B cell (primary cell): ENCODE measurements around the gene RTN4RL1. TPM values are rescaled to one million over a fixed set of nuclear protein-coding genes. Genes with fewer than 3 reads are reported as not detected.

Source experiments
- ATAC-seq: fragments of 200-7000 bp; cut with Tn5 transposase; one replicate; pipeline ENCODE4 v1.10.0; 2021; ENCODE audit warnings: low read depth, mild to moderate bottlenecking, moderate number of reproducible peaks, moderate library complexity
- CTCF ChIA-PET: fragments of 350-600 bp; sonication (Branson Sonifier 250); formaldehyde crosslinking; loops from one replicate; lab custom pipeline; 2021; ENCODE audit warnings: antibody characterized with exemption, inconsistent platforms; lab: Charles Lee
- POLR2A ChIA-PET: fragments of 350-600 bp; sonication (Branson Sonifier 250); formaldehyde crosslinking; loops from one replicate; lab custom pipeline; 2021; ENCODE audit warnings: antibody characterized with exemption; lab: Charles Lee
- DNase-seq: peaks from one replicate; pipeline ENCODE4 v3.0.0; 2013
- H2AFZ ChIP-seq: 2 replicates; pipeline ENCODE4 v1.6.1; 2012; ENCODE audit warnings: mild to moderate bottlenecking, low read depth, low read length; ENCODE audit not compliant: insufficient read depth, poor library complexity, severe bottlenecking
- H3K27ac ChIP-seq, 2 donors: 1 replicate in 1 of 2; 2 replicates in 1 of 2; pipeline ENCODE4 v1.5.1; 2012 to 2013; ENCODE audit warnings: low read length in 2 of 2, mild to moderate bottlenecking in 2 of 2, moderate library complexity in 1 of 2
- H3K27me3 ChIP-seq, 4 experiments: fragments of 200-600 bp in 1 of 4; sonication (generic) in 1 of 4; replicated peaks in 1 of 4; 1 replicate in 2 of 4; 2 replicates in 2 of 4; pipeline versions ENCODE4 v1.6.1 to v1.7.0; 2013 to 2016; ENCODE audit warnings: low read length in 3 of 4, mild to moderate bottlenecking in 2 of 4, mixed read lengths in 1 of 4, moderate library complexity in 1 of 4; ENCODE audit not compliant: insufficient read depth in 4 of 4, control insufficient read depth in 3 of 4; ENCODE audit errors: control extremely low read depth in 1 of 4
- H3K36me3 ChIP-seq, 2 experiments: replicated peaks in 1 of 2; 1 replicate in 1 of 2; 2 replicates in 1 of 2; pipeline versions ENCODE4 v1.6.1 to v1.7.1; 2013; ENCODE audit warnings: low read length in 1 of 2; ENCODE audit not compliant: insufficient read depth in 2 of 2, control insufficient read depth in 1 of 2; ENCODE audit errors: control extremely low read depth in 1 of 2, extremely low read depth in 1 of 2
- H3K4me1 ChIP-seq, 2 donors: fragments of 200-600 bp in 1 of 2; sonication (generic) in 1 of 2; 1 replicate in 1 of 2; 2 replicates in 1 of 2; pipeline versions ENCODE4 v1.5.1 to v1.6.1; 2013 to 2017; ENCODE audit warnings: low read length in 2 of 2; ENCODE audit not compliant: control insufficient read depth in 2 of 2, insufficient read depth in 2 of 2
- H3K4me2 ChIP-seq: replicated peaks from 2 replicates; pipeline ENCODE3; 2012; ENCODE audit warnings: mild to moderate bottlenecking, low read depth, low read length; ENCODE audit not compliant: poor library complexity, severe bottlenecking
- H3K4me3 ChIP-seq, 5 experiments: fragments of 200-600 bp in 1 of 5; sonication (generic) in 1 of 5; 1 replicate in 3 of 5; 2 replicates in 2 of 5; pipeline versions ENCODE4 v1.5.1 to v1.7.0; 2011 to 2016; ENCODE audit warnings: low read length in 4 of 5, mild to moderate bottlenecking in 4 of 5, low read depth in 2 of 5, control low read depth in 1 of 5, moderate library complexity in 1 of 5; ENCODE audit not compliant: insufficient read depth in 1 of 5; ENCODE audit errors: control extremely low read depth in 1 of 5, extremely low read depth in 1 of 5
- H3K79me2 ChIP-seq: fragments of 200-600 bp; sonication (generic); one replicate; pipeline ENCODE4 v1.6.0; 2016; ENCODE audit warnings: low read length; ENCODE audit not compliant: control insufficient read depth, insufficient read depth
- H3K9ac ChIP-seq: fragments of 200-600 bp; sonication (generic); 2 replicates; pipeline ENCODE4 v1.6.1; 2017; ENCODE audit warnings: mild to moderate bottlenecking, low read length, moderate library complexity
- H3K9me3 ChIP-seq, 3 donors: one replicate each; pipeline versions ENCODE4 v1.6.1 to v1.7.1; 2013; ENCODE audit warnings: low read length in 2 of 3; ENCODE audit not compliant: control insufficient read depth in 2 of 3, insufficient read depth in 1 of 3; ENCODE audit errors: control extremely low read depth in 1 of 3
- H4K20me1 ChIP-seq: 2 replicates; pipeline ENCODE4 v1.6.0; 2012; ENCODE audit warnings: mild to moderate bottlenecking, low read length; ENCODE audit not compliant: insufficient read depth, control insufficient read depth, poor library complexity, severe bottlenecking
- H3K27ac Mint-ChIP-seq: one replicate; pipeline ENCODE4 v1.8.0; 2021; ENCODE audit warnings: mixed read lengths
- H3K27me3 Mint-ChIP-seq: one replicate; pipeline ENCODE4 v1.8.0; 2021; ENCODE audit warnings: mixed read lengths
- H3K4me1 Mint-ChIP-seq: one replicate; pipeline ENCODE4 v1.8.0; 2021; ENCODE audit warnings: mixed read lengths
- H3K4me3 Mint-ChIP-seq: one replicate; pipeline ENCODE4 v1.8.0; 2021; ENCODE audit warnings: mixed read lengths
- H3K9me3 Mint-ChIP-seq: one replicate; pipeline ENCODE4 v1.8.0; 2022; ENCODE audit warnings: mixed read lengths; ENCODE audit not compliant: insufficient read depth
- CTCF ChIP-seq: fragments of 200-600 bp; IDR thresholded peaks from one replicate; pipeline ENCODE4 v1.8.0; 2022; ENCODE audit warnings: antibody characterized with exemption, mild to moderate bottlenecking
- EZH2 ChIP-seq: IDR thresholded peaks from 2 replicates; pipeline ENCODE4 v1.6.1; 2012; ENCODE audit warnings: borderline replicate concordance, low read depth, mild to moderate bottlenecking, moderate library complexity, low read length; ENCODE audit not compliant: insufficient read depth, poor library complexity, severe bottlenecking
- WGBS: methylation state at CpG from one replicate; pipeline ENCODE4 v1.1.5; 2013; ENCODE audit warnings: missing lambda C conversion rate; ENCODE audit not compliant: insufficient coverage; 5-methylcytosine and 5-hydroxymethylcytosine counted together
- intact Hi-C: fragments of 100-400 bp; cut with micrococcal nuclease; formaldehyde crosslinking; loops from one replicate; pipeline ENCODE4 v1.10.0; 2022
- polyA plus RNA-seq: library from polyadenylated mRNA; depleted of rRNA; stranded (reverse); fragments of >200 nt; gene quantifications from 2 replicates; pipeline ENCODE4 v1.2.3, GENCODE V29; 2012
- total RNA-seq, 2 donors: library from RNA; stranded (reverse); fragments of 120-200 nt in 1 of 2; gene quantifications; 1 replicate in 1 of 2; 2 replicates in 1 of 2; pipeline versions ENCODE4 v1.2.3 to v1.2.4, GENCODE V29; 2013 to 2022

RTN4RL1 gene
- total and polyA plus RNA-seq, 2 donors (not counting 1 experiment from before 2014, with no cell fraction given), result 0.03 to 0.07 TPM

DNA sequence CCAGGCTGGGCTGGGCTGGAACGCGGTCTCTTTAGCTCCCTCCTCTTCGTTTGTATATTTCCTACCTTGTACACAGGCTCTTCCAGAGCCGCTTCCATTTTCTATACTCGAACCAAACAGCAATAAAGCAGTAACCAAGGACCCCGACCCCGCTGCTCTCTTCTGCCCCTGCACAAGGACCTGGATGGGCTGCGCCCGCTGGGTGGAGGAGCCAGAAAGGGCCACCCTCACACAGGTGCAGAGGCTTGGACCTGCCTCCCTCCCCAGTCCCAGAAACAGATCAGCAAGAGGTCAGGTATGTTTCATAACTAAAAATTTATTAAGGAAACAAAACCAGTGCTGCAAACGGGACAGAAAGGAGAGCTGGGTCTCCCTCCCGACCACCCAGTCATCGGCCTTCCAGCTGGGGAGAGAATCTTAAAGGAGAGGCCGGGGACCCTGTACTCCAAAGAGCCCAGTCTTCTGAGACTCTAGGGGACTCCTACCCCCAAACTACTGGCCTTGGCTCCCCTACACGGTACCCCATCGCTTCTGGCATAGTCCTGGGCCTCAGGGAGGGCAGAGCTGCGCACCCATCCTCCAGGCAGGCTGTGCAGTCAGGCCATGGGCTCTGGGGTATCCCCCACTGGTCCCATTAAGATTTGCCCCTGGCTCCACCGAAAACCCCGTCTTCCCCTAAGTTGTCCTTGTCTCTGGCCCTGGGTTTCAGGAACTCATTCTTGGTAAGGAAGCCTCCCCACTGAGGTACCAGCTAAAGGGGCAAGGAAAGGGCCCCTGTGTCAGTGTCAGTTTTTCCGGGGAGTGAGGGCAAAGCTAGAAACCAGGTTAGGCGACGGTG, 34.6 kb upstream of the RTN4RL1 start:
- Histone ChIP-seq H3K4me1 (peaks cover 50 to 53% of the 10 kb centered on the region in 2 donors), H3K36me3 (peaks cover 0 to 8% of the 10 kb centered on the region in 2 experiments), H2AFZ (peak overlapping the region; percentile 66), H4K20me1 (peaks cover 25% of the 10 kb centered on the region), H3K9me3 (peaks cover 0 to 6% (median 0%) of the 10 kb centered on the region in 3 donors), H3K27ac (no peak overlapping the region), H3K4me2 (peak overlapping the region; percentile 95), H3K4me3 (peak overlapping the region in 4 of 5 experiments; percentile 34 to 65 (median 52)), H3K9ac (peak overlapping the region; percentile 68), H3K79me2 (no peaks in the 10 kb centered on the region), H3K27me3 (peaks cover 0 to 28% (median 6%) of the 10 kb centered on the region in 4 experiments)
- ATAC-seq (no peak), DNase-seq (no peak)
- intact Hi-C loops, result loop anchor here (1.0 to 10.0 kb wide), 2 partner anchors 155 to 185 kb away; no protein-coding TSS in a partner anchor
- Mint-ChIP-seq H3K27ac (peak overlapping the region; percentile 59), H3K4me3 (peak overlapping the region; percentile 75), H3K4me1 (peaks cover 44% of the 10 kb centered on the region), H3K27me3 (no peaks in the 10 kb centered on the region), H3K9me3 (no peaks in the 10 kb centered on the region)
- WGBS, result 52% methylated on average over 19 of the region's 21 CpGs
- CTCF ChIA-PET, result interaction anchor here (1.0 to 8.1 kb wide), 11 partner anchors 10 to 223 kb away, joined by 3 to 330 read pairs (median 4); no protein-coding TSS in a partner anchor
- POLR2A ChIA-PET, result interaction anchor here (1.3 kb wide), 1 partner anchor 29 kb away, joined by 4 read pairs; no protein-coding TSS in a partner anchor
- TF ChIP-seq CTCF (no peak), EZH2 (no peak)
